Measurements from ENCODE around the gene TSHZ2.

Gene TSHZ2

DNA sequence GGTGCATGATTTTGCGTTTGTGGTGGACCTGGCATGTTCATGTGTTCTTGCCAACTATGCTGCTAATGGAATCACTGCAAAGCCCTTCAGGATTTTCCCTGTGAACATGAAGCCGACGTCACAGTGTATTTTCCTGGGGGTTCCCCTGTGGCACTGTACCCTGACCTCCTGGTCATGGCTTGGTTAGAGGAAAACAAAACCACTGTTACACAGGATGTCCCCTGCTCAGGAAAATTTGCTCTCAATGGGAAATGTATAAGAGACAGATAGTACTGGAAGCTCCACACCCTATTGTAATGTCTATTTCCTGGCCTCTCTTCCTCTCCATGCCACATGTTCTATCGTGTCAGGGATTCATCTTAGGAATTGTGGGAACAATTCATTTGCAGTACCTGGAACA, 19.7 kb downstream of the TSHZ2 start:
- in situ Hi-C loops (cut with MboI; ENCODE audit: low pct_unique_long_range_greater_than_20kb, low sequenced_read_pairs), result no loop called here
- DNase-seq, result no peak

GRCh38 chr20:52992632-52993031, 20.5 kb downstream of the TSHZ2 start:
- in situ Hi-C loops (cut with MboI; ENCODE audit: low pct_unique_long_range_greater_than_20kb, low sequenced_read_pairs), result no loop called here
- DNase-seq, result no peak

GRCh38 chr20:52993076-52993475, 20.9 kb downstream of the TSHZ2 start:
- in situ Hi-C loops (cut with MboI; ENCODE audit: low pct_unique_long_range_greater_than_20kb, low sequenced_read_pairs), result no loop called here
- DNase-seq, result no peak

DNA sequence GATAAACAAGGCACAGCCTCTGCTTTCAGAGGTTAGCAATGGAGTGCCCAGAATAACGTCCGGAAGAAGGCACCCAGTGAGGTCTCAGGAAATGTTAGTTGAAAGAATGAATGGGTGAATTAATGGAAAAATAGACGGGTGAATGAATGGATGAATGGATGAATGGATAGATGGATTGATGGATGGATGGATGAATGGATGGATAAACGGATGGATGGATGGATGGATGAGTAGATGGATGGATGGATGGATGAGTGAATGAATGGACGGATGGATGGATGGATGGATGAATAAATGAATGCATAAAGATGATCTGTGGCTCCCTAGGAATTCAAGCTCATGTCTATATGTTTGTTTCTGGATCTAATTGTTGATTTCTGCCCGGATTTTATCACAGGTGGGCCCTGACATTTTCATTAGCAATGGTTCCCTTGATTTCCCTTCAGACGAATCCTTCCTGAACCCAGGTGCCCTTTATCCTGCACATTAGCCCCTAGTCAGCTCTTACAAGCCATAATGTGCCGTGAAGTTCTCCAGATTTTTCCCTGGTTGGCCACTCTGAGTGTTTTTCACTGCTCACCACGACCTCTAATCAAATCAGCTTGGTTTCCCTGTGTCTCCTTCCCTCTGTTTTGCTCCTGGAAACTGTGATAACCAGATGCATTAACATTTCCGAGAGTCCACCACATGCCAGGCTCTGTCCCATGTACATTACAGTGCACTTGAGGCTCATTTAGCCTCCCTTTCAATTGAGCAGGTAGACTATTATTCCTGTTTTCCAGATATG, 22.2 kb downstream of the TSHZ2 start:
- in situ Hi-C loops (cut with MboI; ENCODE audit: low pct_unique_long_range_greater_than_20kb, low sequenced_read_pairs), result no loop called here
- DNase-seq, result no peak

GRCh38 chr20:52996130-52996529, 24.0 kb downstream of the TSHZ2 start:
- no peak for DNase-seq
- in situ Hi-C loops (cut with MboI; ENCODE audit: low pct_unique_long_range_greater_than_20kb, low sequenced_read_pairs), result no loop called here

DNA sequence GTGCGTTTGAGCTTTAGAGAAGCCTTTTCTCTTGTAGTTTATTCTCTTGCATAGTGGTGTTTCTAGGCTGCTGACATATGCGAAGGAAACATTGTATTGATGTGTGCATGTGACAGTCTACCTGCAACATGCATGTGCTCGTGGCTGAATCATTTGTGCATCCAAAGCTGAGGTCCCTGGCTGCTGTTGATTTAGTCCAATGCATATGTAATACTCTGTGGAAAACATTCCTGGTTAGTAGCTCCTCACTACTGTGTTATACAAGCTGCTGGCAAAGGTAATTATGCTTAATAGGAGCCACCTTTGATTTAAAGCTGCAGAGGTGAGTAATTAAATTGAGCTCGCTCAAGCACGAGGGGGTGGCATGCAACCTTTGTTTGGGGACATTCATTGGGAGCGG, 24.5 kb downstream of the TSHZ2 start:
- in situ Hi-C loops (cut with MboI; ENCODE audit: low pct_unique_long_range_greater_than_20kb, low sequenced_read_pairs), result no loop called here
- no peak for DNase-seq

DNA sequence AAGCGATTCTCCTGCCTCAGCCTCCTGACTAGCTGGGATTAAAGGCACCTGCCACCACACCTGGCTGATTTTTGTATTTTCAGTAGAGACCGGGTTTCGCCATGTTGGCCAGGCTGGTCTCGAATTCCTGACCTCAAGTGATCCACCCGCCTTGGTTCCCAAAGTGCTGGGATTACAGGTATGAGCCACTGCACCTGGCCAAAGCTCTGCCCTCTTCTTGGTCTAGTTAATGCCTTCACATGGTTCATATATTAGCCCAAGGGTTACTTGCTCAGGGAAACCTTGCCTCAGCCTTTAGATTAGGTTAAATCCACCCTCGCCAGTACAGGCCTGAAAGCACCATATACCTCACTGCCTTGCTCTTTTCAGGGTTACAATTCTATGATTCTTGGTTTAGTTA, 26.1 kb downstream of the TSHZ2 start:
- no peak for DNase-seq
- in situ Hi-C loops (cut with MboI; ENCODE audit: low pct_unique_long_range_greater_than_20kb, low sequenced_read_pairs), result no loop called here

- in situ Hi-C loops (cut with MboI; ENCODE audit: low pct_unique_long_range_greater_than_20kb, low sequenced_read_pairs), result no loop called here
- no peak for DNase-seq
Observed at GRCh38 chr20:52999040-52999439, 26.9 kb downstream of the TSHZ2 start.

GRCh38 chr20:53001498-53002301, 29.5 kb downstream of the TSHZ2 start:
- in situ Hi-C loops (cut with MboI; ENCODE audit: low pct_unique_long_range_greater_than_20kb, low sequenced_read_pairs), result no loop called here
- no peak for DNase-seq

DNA sequence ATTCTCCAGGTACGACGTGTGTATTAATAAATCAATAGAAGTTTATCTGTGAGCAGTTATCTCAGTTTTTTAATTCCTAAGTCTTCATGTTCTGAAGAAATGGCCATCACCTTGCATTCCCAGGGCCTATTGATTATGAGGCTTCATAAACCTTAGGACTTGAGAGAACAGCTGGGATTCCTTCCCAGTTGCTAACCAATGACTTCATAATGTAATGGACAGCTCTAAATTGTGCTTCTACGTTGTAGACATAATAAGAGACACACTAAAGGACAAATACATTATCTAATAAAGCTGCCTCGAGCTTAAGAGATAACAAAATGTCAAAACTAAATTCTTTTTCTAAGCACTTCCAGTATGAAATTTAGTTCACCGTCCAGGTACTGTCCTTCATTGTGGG, 30.6 kb downstream of the TSHZ2 start:
- in situ Hi-C loops (cut with MboI; ENCODE audit: low pct_unique_long_range_greater_than_20kb, low sequenced_read_pairs), result no loop called here
- DNase-seq, result no peak

GRCh38 chr20:53003420-53004154, 31.4 kb downstream of the TSHZ2 start:
- in situ Hi-C loops (cut with MboI; ENCODE audit: low pct_unique_long_range_greater_than_20kb, low sequenced_read_pairs), result no loop called here
- no peak for DNase-seq

GRCh38 chr20:53004267-53004813, 32.2 kb downstream of the TSHZ2 start:
- DNase-seq, result no peak
- in situ Hi-C loops (cut with MboI; ENCODE audit: low pct_unique_long_range_greater_than_20kb, low sequenced_read_pairs), result no loop called here

GRCh38 chr20:53009979-53010735, 38.0 kb downstream of the TSHZ2 start:
- in situ Hi-C loops (cut with MboI; ENCODE audit: low pct_unique_long_range_greater_than_20kb, low sequenced_read_pairs), result no loop called here
- DNase-seq, result no peak

DNA sequence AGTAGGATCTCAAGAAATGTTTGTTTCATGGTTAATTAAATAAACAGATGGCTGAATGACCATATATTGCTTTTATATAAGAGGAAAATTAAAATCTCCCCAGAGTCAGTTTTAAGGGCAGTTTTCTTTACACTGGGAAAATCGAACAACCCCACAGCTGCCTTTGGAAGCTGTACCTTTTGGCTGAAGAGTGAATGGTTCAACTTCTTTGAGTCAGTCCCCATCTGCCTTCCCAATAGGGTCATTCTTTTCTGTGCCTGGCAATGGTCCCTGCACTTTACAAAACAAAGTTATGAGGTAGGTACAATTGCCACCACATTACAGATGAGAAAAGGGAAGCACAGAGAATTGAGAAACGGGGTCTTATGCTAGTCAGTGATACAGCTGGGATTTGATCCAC, 39.5 kb downstream of the TSHZ2 start:
- DNase-seq, result no peak
- in situ Hi-C loops (cut with MboI; ENCODE audit: low pct_unique_long_range_greater_than_20kb, low sequenced_read_pairs), result no loop called here

DNA sequence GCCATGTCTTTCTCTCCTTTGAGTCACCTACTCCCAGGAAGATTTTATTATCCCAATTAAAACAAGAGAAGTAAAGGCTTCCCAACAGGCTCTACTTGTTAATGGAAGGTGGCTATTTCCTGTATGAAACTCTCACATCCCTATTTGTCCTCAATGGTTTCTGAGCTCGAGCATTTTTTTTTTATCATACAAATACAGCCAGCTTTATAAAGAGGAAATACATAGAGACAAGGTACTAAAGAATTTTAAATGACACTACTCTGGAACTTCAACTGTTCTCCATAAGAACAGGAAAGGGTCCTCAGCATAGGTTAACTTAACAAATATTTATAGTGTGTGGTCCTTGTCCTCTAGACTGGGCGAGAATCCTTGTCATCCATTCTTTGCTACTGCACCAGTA, 41.0 kb downstream of the TSHZ2 start:
- in situ Hi-C loops (cut with MboI; ENCODE audit: low pct_unique_long_range_greater_than_20kb, low sequenced_read_pairs), result no loop called here
- DNase-seq, result no peak

- in situ Hi-C loops (cut with MboI; ENCODE audit: low pct_unique_long_range_greater_than_20kb, low sequenced_read_pairs), result no loop called here
- DNase-seq, result no peak
Observed at GRCh38 chr20:53013847-53014246, 41.7 kb downstream of the TSHZ2 start.

- no peak for DNase-seq
- in situ Hi-C loops (cut with MboI; ENCODE audit: low pct_unique_long_range_greater_than_20kb, low sequenced_read_pairs), result no loop called here
Observed at GRCh38 chr20:53016071-53016470, 43.9 kb downstream of the TSHZ2 start.

DNA sequence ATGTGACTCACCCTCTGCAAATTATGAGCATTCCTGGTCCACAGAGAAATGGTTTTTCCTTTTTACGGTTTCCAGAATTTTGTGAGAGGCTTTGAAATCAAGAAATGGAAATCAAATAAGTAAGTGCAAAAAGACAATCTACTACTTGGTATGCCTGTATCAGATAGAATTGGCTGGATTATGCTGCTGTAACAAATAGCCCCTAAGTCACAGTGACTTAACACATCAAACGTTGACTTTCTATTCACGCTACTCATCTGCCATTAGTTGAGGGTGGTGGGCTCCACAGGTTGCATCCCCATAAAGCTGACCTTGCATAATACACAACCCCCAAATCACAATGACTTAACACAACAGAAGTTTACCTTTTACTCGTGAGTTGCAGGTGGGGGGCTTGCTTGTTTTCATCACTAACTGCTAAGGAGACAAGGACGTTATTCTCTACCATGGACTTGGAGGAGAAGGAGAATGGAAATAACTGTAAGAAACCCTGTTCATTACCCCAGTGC, 44.4 kb downstream of the TSHZ2 start:
- in situ Hi-C loops (cut with MboI; ENCODE audit: low pct_unique_long_range_greater_than_20kb, low sequenced_read_pairs), result no loop called here
- DNase-seq, result no peak

DNA sequence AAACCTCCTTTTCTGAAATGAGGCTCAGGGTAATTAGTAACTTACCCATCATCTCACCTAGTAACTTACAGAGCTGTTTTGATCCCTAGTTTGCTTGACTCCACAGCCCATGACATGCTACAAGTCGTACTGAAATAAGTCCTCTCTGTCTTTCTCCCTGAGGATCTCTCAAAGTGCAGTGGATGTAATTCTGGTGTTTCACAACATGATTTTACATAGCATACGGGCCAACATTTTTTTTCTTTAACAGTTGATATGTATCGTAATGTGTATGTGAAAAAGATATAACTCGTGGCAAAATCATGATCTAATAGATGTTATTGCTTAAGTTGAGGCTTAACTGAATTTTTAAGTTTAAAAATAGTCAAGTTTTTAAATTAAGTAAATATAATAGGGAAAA, 45.0 kb downstream of the TSHZ2 start:
- DNase-seq, result no peak
- in situ Hi-C loops (cut with MboI; ENCODE audit: low pct_unique_long_range_greater_than_20kb, low sequenced_read_pairs), result no loop called here
